ENCODE measurements around the gene HBB.

DNA sequence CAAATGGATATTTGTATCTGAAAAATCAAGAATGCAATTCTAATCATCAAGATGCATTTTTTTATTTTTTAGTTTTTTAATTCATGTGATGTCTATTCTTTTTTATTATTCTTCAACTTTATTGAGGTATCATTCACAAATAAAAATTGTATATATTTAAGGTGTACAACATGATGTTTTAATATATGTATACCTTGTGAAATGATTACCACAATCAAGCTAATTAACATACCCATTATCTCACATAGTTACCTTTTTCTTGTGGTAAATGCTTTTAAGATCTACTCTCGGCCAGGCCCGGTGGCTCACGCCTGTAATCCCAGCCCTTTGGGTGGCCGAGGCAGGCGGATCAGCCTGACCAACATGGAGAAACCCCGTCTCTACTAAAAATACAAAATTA lies 3.7 kb downstream of the HBB start:
- no peak for TF ChIP-seq CTCF (IDR thresholded peaks at IDR 0.05)
- no peak for TF ChIP-seq POLR2A (IDR thresholded peaks at IDR 0.05)

Data from thyroid gland (tissue), 4 donors.